Measurements from ENCODE around the gene EXOSC5. TPM values are rescaled to one million over a fixed set of nuclear protein-coding genes. Genes with fewer than 3 reads are reported as not detected.

Gene EXOSC5
- total and polyA plus RNA-seq, 9 of the 15 experiments (the other 6 are each of a cell fraction or from before 2014, with no cell fraction given) = 10.9 to 75.5 (median 37.8) TPM

DNA sequence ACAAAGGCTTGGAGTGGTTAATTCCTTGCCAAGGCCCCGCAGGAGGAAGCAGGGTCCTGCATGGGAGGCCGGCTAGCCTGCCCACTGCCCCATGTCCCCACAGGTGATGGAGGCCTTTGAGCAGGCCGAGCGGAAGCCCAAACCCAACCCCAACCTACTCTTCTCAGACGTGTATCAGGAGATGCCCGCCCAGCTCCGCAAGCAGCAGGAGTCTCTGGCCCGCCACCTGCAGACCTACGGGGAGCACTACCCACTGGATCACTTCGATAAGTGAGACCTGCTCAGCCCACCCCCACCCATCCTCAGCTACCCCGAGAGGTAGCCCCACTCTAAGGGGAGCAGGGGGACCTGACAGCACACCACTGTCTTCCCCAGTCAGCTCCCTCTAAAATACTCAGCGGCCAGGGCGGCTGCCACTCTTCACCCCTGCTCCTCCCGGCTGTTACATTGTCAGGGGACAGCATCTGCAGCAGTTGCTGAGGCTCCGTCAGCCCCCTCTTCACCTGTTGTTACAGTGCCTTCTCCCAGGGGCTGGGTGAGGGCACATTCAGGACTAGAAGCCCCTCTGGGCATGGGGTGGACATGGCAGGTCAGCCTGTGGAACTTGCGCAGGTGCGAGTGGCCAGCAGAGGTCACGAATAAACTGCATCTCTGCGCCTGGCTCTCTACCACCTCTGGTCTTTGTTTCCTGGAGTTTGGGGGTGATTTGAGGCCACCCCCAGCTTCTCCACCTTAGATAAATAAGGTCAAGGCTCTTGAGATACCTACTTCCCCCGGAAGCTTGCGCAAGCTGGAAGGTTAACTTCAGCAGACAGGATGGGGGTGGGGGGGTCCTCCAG, 27.4 kb upstream of the EXOSC5 start:
- no peaks in the 10 kb centered on the region for H4K20me1 ChIP-seq (replicated peaks; ENCODE audit: control insufficient read depth, insufficient read depth, low read length)
- H3K9me1 ChIP-seq (ENCODE audit: control insufficient read depth, insufficient read depth, low read length) = no peaks in the 10 kb centered on the region
- H3K79me2 ChIP-seq (ENCODE audit: control insufficient read depth, insufficient read depth, low read length) = peaks cover 8% of the 10 kb centered on the region; the same call in 2 of the 3 replicates
- no peak overlapping the region for H3K4me2 ChIP-seq (ENCODE audit: insufficient read depth, low read length)
- 83% methylated on average over 17 of the region's 21 CpGs for WGBS (ENCODE audit: insufficient coverage, low coverage, missing lambda C conversion rate)
- intact Hi-C loops (cut with micrococcal nuclease) = no loop called here
- DNase-seq (ENCODE audit: extremely low read depth in 1 of 4, low spot score in 3 of 4) (peak in 1 of 4 experiments; percentile 20), FAIRE-seq (no peak), ATAC-seq (no peak)
- in situ Hi-C loops (cut with MboI) = no loop called here
- BruUV-seq (replicated peaks) = no TSS peak
- H2AFZ ChIP-seq (ENCODE audit: low read depth, low read length) = no peak overlapping the region
- ChIA-PET CTCF (ENCODE audit: low intra/inter-chr PET ratio) (interaction anchor here (0.6 kb wide), 1 partner anchor 33 kb away, joined by 3 read pairs; no protein-coding TSS in a partner anchor), POLR2A (interaction anchor here (1.0 kb wide), 2 partner anchors 14 to 17 kb away, joined by 3 to 7 read pairs; no protein-coding TSS in a partner anchor)
- H3K4me3 ChIP-seq = no peak overlapping the region
- H3K27me3 ChIP-seq (ENCODE audit: control insufficient read depth in 2 of 2, insufficient read depth in 2 of 2, low read length in 2 of 2) = no peaks in the 10 kb centered on the region
- H3K36me3 ChIP-seq (ENCODE audit: control insufficient read depth, insufficient read depth, low read length) = peaks cover 49% of the 10 kb centered on the region; the same call in 2 of the 3 replicates
- no peak overlapping the region for H3K27ac ChIP-seq (ENCODE audit: extremely low read depth, low read depth, low read length)
- TF ChIP-seq HMG20B (CRISPR knock-in tag; IDR thresholded peaks at IDR 0.05) = no peak
- peak; percentile 25; the same call in 1 of the 2 replicates for TF ChIP-seq CEBPG (CRISPR knock-in tag; IDR thresholded peaks at IDR 0.05)
- TF ChIP-seq CEBPG (tag; conservative IDR thresholded peaks at IDR 0.05 in 1 of 2, IDR thresholded peaks at IDR 0.05 in 1 of 2) = peak in 1 of 2 experiments; percentile 40; a peak in 2 of 4 replicates
- peak; percentile 37; the same call in 1 of the 2 replicates for TF ChIP-seq GABPA (tag; conservative IDR thresholded peaks at IDR 0.05; ENCODE audit: low read depth)
- TF ChIP-seq, protein P1, sequence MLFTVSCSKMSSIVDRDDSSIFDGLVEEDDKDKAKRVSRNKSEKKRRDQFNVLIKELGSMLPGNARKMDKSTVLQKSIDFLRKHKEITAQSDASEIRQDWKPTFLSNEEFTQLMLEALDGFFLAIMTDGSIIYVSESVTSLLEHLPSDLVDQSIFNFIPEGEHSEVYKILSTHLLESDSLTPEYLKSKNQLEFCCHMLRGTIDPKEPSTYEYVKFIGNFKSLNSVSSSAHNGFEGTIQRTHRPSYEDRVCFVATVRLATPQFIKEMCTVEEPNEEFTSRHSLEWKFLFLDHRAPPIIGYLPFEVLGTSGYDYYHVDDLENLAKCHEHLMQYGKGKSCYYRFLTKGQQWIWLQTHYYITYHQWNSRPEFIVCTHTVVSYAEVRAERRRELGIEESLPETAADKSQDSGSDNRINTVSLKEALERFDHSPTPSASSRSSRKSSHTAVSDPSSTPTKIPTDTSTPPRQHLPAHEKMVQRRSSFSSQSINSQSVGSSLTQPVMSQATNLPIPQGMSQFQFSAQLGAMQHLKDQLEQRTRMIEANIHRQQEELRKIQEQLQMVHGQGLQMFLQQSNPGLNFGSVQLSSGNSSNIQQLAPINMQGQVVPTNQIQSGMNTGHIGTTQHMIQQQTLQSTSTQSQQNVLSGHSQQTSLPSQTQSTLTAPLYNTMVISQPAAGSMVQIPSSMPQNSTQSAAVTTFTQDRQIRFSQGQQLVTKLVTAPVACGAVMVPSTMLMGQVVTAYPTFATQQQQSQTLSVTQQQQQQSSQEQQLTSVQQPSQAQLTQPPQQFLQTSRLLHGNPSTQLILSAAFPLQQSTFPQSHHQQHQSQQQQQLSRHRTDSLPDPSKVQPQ (CRISPR knock-in tag; IDR thresholded peaks at IDR 0.05; ENCODE audit: borderline replicate concordance) = no peak
- TF ChIP-seq CEBPB (tag; IDR thresholded peaks at IDR 0.05) = peak; percentile 91
- no peak for TF ChIP-seq NFE2L1 (tag; IDR thresholded peaks at IDR 0.05; ENCODE audit: borderline replicate concordance, low read depth)
- peak; percentile 32; the same call in 1 of the 2 replicates for TF ChIP-seq ETV1 (tag; conservative IDR thresholded peaks at IDR 0.05; ENCODE audit: low read depth)
- H3K9ac ChIP-seq (ENCODE audit: insufficient read depth in 1 of 2, low read depth in 2 of 2, low read length in 2 of 2) = peak overlapping the region in 1 of 2 experiments; percentile 87; a peak in 2 of 4 replicates
- no peaks in the 10 kb centered on the region for H3K9me3 ChIP-seq (replicated peaks; ENCODE audit: control insufficient read depth, insufficient read depth, low read depth, low read length)
- H3K4me1 ChIP-seq (replicated peaks in 1 of 2; ENCODE audit: control insufficient read depth in 2 of 2, insufficient read depth in 2 of 2, low read length in 2 of 2) = peaks cover 23 to 47% of the 10 kb centered on the region in 2 experiments
